K562 (cell line): Measurements from ENCODE around the gene CHPF2. TPM values are rescaled to one million over a fixed set of nuclear protein-coding genes. Genes with fewer than 3 reads are reported as not detected.
A peak's percentile ranks its signal among the peaks of the same experiment; 100 is the strongest.

ENCODE experiments used
- EGR1 ChIP-seq: fragments of 450-650 bp; conservative IDR thresholded peaks from 2 replicates; pipeline ENCODE4 v1.6.1; 2017; ENCODE audit warnings: mild to moderate bottlenecking
- EHMT2 ChIP-seq: fragments of 450-650 bp; IDR thresholded peaks from 2 replicates; pipeline ENCODE4 v1.6.1; 2018; ENCODE audit warnings: antibody characterized with exemption
- EP300 ChIP-seq: IDR thresholded peaks from 2 replicates; pipeline ENCODE4 v1.6.1; 2012; ENCODE audit warnings: low read length, improper control_type of control experiment
- ETS1 ChIP-seq: conservative IDR thresholded peaks from 2 replicates; pipeline ENCODE4 v1.6.1; 2011; ENCODE audit warnings: low read depth, mild to moderate bottlenecking, low read length; ENCODE audit not compliant: control insufficient read depth
- ETV1 ChIP-seq: fragments of 450-650 bp; conservative IDR thresholded peaks from 2 replicates; pipeline ENCODE4 v1.6.1; 2016; ENCODE audit warnings: missing genetic modification characterization, control low read depth, low read depth, missing compliant biosample characterization
- GTF2A2 ChIP-seq: IDR thresholded peaks from 2 replicates; pipeline ENCODE4 v1.6.1; 2016; ENCODE audit warnings: mild to moderate bottlenecking, missing genetic modification characterization, missing compliant biosample characterization
- HDAC6 ChIP-seq: IDR thresholded peaks from 2 replicates; pipeline ENCODE4 v1.6.1; 2012; ENCODE audit warnings: low read depth, mild to moderate bottlenecking, control low read depth, inconsistent platforms, low read length, moderate library complexity
- MAFF ChIP-seq: IDR thresholded peaks from 2 replicates; pipeline ENCODE4 v1.6.1; 2012; ENCODE audit warnings: low read length, improper control_type of control experiment
- MBD1 ChIP-seq: fragments of 250-450 bp; sonication (Bioruptor Pico); IDR thresholded peaks from 2 replicates; pipeline ENCODE4 v1.8.0; 2022; ENCODE audit warnings: inconsistent platforms
- MYC ChIP-seq, 2 experiments: fragments of 250-450 bp in 1 of 2; sonication (Bioruptor Pico) in 1 of 2; IDR thresholded peaks; 2 replicates each; pipeline versions ENCODE4 v1.5.1 to v1.6.1; 2012 to 2021; ENCODE audit warnings: low read depth in 2 of 2, borderline replicate concordance in 1 of 2, improper control_type of control experiment in 1 of 2, low read length in 1 of 2, mild to moderate bottlenecking in 1 of 2, moderate library complexity in 1 of 2
- NCOA1 ChIP-seq: fragments of 450-650 bp; IDR thresholded peaks from 2 replicates; pipeline ENCODE4 v1.6.1; 2016; ENCODE audit warnings: low read depth
- NFE2L1 ChIP-seq: fragments of 450-650 bp; IDR thresholded peaks from 2 replicates; pipeline ENCODE4 v1.6.1; 2016; ENCODE audit warnings: missing genetic modification characterization, low read depth, mild to moderate bottlenecking, missing compliant biosample characterization, moderate library complexity, borderline replicate concordance
- RB1 ChIP-seq: fragments of 450-650 bp; IDR thresholded peaks from 2 replicates; pipeline ENCODE4 v1.6.1; 2017; ENCODE audit warnings: low read depth, mild to moderate bottlenecking
- RREB1 ChIP-seq: fragments of 250-450 bp; sonication (Bioruptor Pico); IDR thresholded peaks from 2 replicates; pipeline ENCODE4 v1.4.0; 2020
- ZBTB9 ChIP-seq: fragments of 450-650 bp; formaldehyde crosslinking; IDR thresholded peaks from 2 replicates; pipeline ENCODE4 v1.4.0; 2020; ENCODE audit warnings: mild to moderate bottlenecking, moderate library complexity
- ZC3H4 ChIP-seq: sonication (generic); formaldehyde crosslinking; IDR thresholded peaks from 2 replicates; pipeline ENCODE4 v1.9.0; 2021; ENCODE audit warnings: missing genetic modification reagents, borderline replicate concordance
- ZNF830 ChIP-seq: fragments of 250-450 bp; sonication (Bioruptor Pico); IDR thresholded peaks from 2 replicates; pipeline ENCODE4 v1.5.0; 2021; ENCODE audit warnings: mild to moderate bottlenecking
- polyA plus RNA-seq, 8 experiments: library from polyadenylated mRNA; depleted of rRNA in 4 of 8; stranded (reverse) in 5 of 8; unstranded in 3 of 8; fragments of >200 nt; fragmentation: Nextera tagmentation in 2 of 8; fragmentation: Illumina TruSeq in 1 of 8; extraction: Ambion mirVana in 2 of 8; extraction: Trizol in 1 of 8; gene quantifications; 2 replicates each; pipeline versions ENCODE4 v1.2.1 to v1.2.3, GENCODE V29; 2011 to 2014; ENCODE audit warnings: inconsistent platforms in 1 of 8, missing spikeins in 1 of 8
- total RNA-seq, 7 experiments: library from RNA; depleted of rRNA in 6 of 7; stranded (reverse); fragments of >200 nt in 6 of 7; fragmentation: Illumina TruSeq in 2 of 7; extraction: Trizol in 2 of 7; gene quantifications; 2 replicates each; pipeline versions ENCODE4 v1.2.1 to v1.2.3, GENCODE V29; 2011 to 2021; ENCODE audit warnings: low replicate concordance in 1 of 7

The CHPF2 gene
- total and polyA plus RNA-seq, 9 of the 15 experiments (the other 6 are each of a cell fraction or from before 2014, with no cell fraction given): 0.08 to 32.8 (median 10.5) TPM

GRCh38 chr7:151276666-151277590 lies 44.6 kb downstream of the CHPF2 start (continued):
- peak; percentile 56; the same call in 1 of the 2 replicates for TF ChIP-seq RREB1 (CRISPR knock-in tag)
- TF ChIP-seq EGR1: peak; percentile 87
- peak; percentile 21; the same call in 1 of the 2 replicates for TF ChIP-seq EHMT2
- 0 out of 2 replicates have a peak, but pooled peaks have one; percentile 35 for TF ChIP-seq ETS1
- peak; percentile 63 for TF ChIP-seq RB1
- no peak for TF ChIP-seq NCOA1
- TF ChIP-seq HDAC6: no peak
- TF ChIP-seq ZNF830: no peak
- no peak for TF ChIP-seq GTF2A2 (tag)
- TF ChIP-seq MAFF: no peak
- peak; percentile 77 for TF ChIP-seq ETV1 (tag)
- TF ChIP-seq MBD1 (CRISPR knock-in tag): no peak
- peak; percentile 39; the same call in 1 of the 2 replicates for TF ChIP-seq MYC (IDR thresholded peaks at IDR 0.05; ENCODE audit: low read depth, low read length)
- no peak for TF ChIP-seq MYC (CRISPR knock-in tag; IDR thresholded peaks at IDR 0.05; ENCODE audit: borderline replicate concordance, low read depth)
- no peak for TF ChIP-seq EP300
- TF ChIP-seq ZC3H4: no peak
- no peak for TF ChIP-seq NFE2L1
- TF ChIP-seq ZBTB9 (CRISPR knock-in tag): peak; percentile 29; the same call in 1 of the 2 replicates
